ENCODE data around the gene SCAF8. TPM values are rescaled to one million over a fixed set of nuclear protein-coding genes. Genes with fewer than 3 reads are reported as not detected.

SCAF8 gene
- total and polyA plus RNA-seq, 9 of the 15 experiments (the other 6 are each of a cell fraction or from before 2014, with no cell fraction given), result 10.5 to 46.6 (median 23.2) TPM

DNA sequence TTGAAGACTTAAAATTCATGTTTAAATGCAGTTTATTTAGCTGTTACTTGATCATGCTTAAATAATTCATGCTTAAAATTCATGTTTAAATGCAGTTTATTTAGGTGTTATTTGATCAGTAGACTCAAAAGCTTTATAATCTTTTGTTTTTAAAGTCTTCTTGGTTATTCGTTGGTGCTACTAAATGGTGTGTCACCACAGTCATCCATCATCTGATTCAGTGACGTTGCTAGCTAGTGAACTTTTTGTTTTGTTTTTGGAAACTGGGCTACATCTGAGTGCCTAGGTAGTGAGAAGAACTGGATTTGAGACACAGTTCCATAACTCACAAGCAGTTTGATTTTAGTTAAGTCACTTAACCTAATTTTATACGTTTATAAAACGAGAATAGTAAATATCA lies 20.9 kb downstream of the SCAF8 start:
- peak; percentile 6 for FAIRE-seq
- in situ Hi-C loops (cut with MboI), result no loop called here

More for the DNA sequence above, 20.9 kb downstream of the SCAF8 start:
- no TSS peak for BruUV-seq (replicated peaks)
- Histone ChIP-seq H3K27me3 (ENCODE audit: control insufficient read depth in 2 of 2, insufficient read depth in 2 of 2, low read length in 2 of 2) (no peaks in the 10 kb centered on the region), H3K4me2 (ENCODE audit: insufficient read depth, low read length) (no peak overlapping the region), H3K79me2 (ENCODE audit: control insufficient read depth, insufficient read depth, low read length) (peaks cover 99% of the 10 kb centered on the region), H3K9ac (ENCODE audit: insufficient read depth in 1 of 2, low read depth in 2 of 2, low read length in 2 of 2) (no peak overlapping the region), H3K4me3 (no peak overlapping the region), H3K4me1 (replicated peaks in 1 of 2; ENCODE audit: control insufficient read depth in 2 of 2, insufficient read depth in 2 of 2, low read length in 2 of 2) (peaks cover 0 to 4% of the 10 kb centered on the region in 2 experiments; a peak in 1 of 5 replicates), H3K27ac (ENCODE audit: extremely low read depth, low read depth, low read length) (peak overlapping the region; percentile 11; the same call in 1 of the 3 replicates), H4K20me1 (replicated peaks; ENCODE audit: control insufficient read depth, insufficient read depth, low read length) (peaks cover 9% of the 10 kb centered on the region; the same call in 1 of the 2 replicates), H3K9me3 (replicated peaks; ENCODE audit: control insufficient read depth, insufficient read depth, low read depth, low read length) (no peaks in the 10 kb centered on the region), H3K9me1 (ENCODE audit: control insufficient read depth, insufficient read depth, low read length) (no peaks in the 10 kb centered on the region), H2AFZ (ENCODE audit: low read depth, low read length) (no peak overlapping the region), H3K36me3 (ENCODE audit: control insufficient read depth, insufficient read depth, low read length) (peaks cover 23% of the 10 kb centered on the region; the same call in 2 of the 3 replicates)
- intact Hi-C loops (cut with micrococcal nuclease), result no loop called here
- WGBS (ENCODE audit: insufficient coverage, low coverage, missing lambda C conversion rate), result 30% methylated on average over 4 of the region's 4 CpGs
- peak; percentile 52 for ATAC-seq
- POLR2A ChIA-PET, result interaction anchor here (0.6 to 2.0 kb wide), 8 partner anchors 9 to 890 kb away, joined by 3 to 10 read pairs (median 4); partner anchors contain the start of gene CNKSR3
- CTCF ChIA-PET (ENCODE audit: low intra/inter-chr PET ratio), result no interaction called here
- TF ChIP-seq, protein P1, sequence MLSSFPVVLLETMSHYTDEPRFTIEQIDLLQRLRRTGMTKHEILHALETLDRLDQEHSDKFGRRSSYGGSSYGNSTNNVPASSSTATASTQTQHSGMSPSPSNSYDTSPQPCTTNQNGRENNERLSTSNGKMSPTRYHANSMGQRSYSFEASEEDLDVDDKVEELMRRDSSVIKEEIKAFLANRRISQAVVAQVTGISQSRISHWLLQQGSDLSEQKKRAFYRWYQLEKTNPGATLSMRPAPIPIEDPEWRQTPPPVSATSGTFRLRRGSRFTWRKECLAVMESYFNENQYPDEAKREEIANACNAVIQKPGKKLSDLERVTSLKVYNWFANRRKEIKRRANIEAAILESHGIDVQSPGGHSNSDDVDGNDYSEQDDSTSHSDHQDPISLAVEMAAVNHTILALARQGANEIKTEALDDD (IDR thresholded peaks at IDR 0.05), result 0 out of 2 replicates have a peak, but pooled peaks have one; percentile 14
- TF ChIP-seq, protein P2, sequence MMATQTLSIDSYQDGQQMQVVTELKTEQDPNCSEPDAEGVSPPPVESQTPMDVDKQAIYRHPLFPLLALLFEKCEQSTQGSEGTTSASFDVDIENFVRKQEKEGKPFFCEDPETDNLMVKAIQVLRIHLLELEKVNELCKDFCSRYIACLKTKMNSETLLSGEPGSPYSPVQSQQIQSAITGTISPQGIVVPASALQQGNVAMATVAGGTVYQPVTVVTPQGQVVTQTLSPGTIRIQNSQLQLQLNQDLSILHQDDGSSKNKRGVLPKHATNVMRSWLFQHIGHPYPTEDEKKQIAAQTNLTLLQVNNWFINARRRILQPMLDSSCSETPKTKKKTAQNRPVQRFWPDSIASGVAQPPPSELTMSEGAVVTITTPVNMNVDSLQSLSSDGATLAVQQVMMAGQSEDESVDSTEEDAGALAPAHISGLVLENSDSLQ (IDR thresholded peaks at IDR 0.05), result peak; percentile 96
- TF ChIP-seq ZNF75A (CRISPR knock-in tag; IDR thresholded peaks at IDR 0.05) (no peak), ATF1 (CRISPR knock-in tag; IDR thresholded peaks at IDR 0.05) (no peak), ATF1 (tag; IDR thresholded peaks at IDR 0.05) (peak; percentile 66), FOSL1 (tag; conservative IDR thresholded peaks at IDR 0.05) (0 out of 2 replicates have a peak, but pooled peaks have one; percentile 25), CREM (IDR thresholded peaks at IDR 0.05; ENCODE audit: low read depth) (peak; percentile 58; the same call in 1 of the 2 replicates), DPF2 (IDR thresholded peaks at IDR 0.05) (0 out of 2 replicates have a peak, but pooled peaks have one; percentile 16), MEIS2 (IDR thresholded peaks at IDR 0.05; ENCODE audit: partially characterized antibody) (peak; percentile 97), GATAD2B (IDR thresholded peaks at IDR 0.05; ENCODE audit: borderline replicate concordance) (no peak), MTA1 (IDR thresholded peaks at IDR 0.05; ENCODE audit: borderline replicate concordance) (no peak), ZBTB8A (IDR thresholded peaks at IDR 0.05; ENCODE audit: partially characterized antibody) (no peak)
- TF ChIP-seq, protein P3, sequence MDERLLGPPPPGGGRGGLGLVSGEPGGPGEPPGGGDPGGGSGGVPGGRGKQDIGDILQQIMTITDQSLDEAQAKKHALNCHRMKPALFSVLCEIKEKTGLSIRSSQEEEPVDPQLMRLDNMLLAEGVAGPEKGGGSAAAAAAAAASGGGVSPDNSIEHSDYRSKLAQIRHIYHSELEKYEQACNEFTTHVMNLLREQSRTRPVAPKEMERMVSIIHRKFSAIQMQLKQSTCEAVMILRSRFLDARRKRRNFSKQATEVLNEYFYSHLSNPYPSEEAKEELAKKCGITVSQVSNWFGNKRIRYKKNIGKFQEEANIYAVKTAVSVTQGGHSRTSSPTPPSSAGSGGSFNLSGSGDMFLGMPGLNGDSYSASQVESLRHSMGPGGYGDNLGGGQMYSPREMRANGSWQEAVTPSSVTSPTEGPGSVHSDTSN (CRISPR knock-in tag; IDR thresholded peaks at IDR 0.05; ENCODE audit: low read depth), result peak; percentile 78
- TF ChIP-seq, protein P3 (tag; conservative IDR thresholded peaks at IDR 0.05; ENCODE audit: low read depth), result peak; percentile 98
- peak in 1 of 4 experiments; percentile 37 for DNase-seq (ENCODE audit: extremely low read depth in 1 of 4, low spot score in 3 of 4)

Measured in K562 (cell line).